Stimulated activated CD4-positive, alpha-beta T cell treated with anti-CD3 and anti-CD28 coated beads, TNF-alpha, amount 100 ng/mL, for 1 hour (primary cell): ENCODE data around the gene PLSCR1.
"Not testable (repeated sequence)": the region's sequence is repeated elsewhere in the genome, so short reads cannot be mapped to it uniquely, and the experiment has no call there.

Experiments used
- DNase-seq, 3 donors: peaks; one replicate each; pipeline ENCODE4 v3.0.0-alpha.2; 2020; ENCODE audit warnings: low read depth in 3 of 3, low spot score in 1 of 3

Gene PLSCR1

DNA sequence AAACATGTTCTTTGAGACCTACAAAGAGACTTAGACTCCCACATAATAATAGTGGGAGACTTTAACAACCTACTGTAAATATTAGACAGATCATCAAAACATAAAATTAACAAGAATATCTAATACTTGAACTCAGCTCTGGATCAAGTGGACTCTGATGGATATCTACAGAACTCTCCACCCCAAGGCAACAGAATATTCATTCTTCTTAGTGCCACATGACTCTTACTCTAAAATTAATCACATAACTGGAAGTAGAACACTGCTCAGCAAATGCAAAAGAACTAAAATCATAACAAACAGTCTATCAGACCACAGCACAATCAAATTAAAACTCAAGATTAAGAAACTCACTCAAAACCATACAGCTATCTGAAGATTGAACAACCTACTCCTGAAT lies 59.1 kb downstream of the PLSCR1 start:
- DNase-seq = no peak

DNA sequence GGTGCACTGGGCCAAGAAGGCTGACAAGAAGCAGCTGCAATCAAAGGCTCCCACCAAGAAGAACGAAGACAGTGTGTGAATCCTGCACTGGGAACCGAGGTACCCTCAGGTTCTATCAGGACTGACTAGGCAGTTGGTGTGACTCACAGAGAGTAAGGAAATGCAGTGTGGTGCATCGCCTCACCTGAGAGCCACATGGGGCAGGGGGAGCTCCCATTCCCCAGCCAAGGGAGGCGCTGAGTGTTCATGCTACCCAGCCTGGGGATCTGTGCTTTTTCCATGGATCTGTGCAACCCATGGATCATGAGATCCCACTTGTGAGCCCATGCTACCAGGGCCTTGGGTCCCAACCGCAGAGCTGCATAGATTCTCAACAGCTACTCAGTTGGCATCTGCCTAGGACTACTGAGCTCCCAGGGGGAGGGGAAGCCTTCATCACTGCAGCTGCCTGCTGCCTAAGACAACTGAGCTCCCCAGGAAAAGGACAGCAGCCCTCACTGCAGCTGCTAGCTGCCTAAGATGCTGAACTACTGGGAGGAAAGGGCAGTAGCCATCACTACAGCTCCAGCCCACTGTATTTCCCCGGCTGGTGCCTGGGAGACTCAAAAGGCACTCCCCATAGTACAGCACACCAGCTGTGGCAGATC lies 68.2 kb downstream of the PLSCR1 start:
- no peak for DNase-seq

DNA sequence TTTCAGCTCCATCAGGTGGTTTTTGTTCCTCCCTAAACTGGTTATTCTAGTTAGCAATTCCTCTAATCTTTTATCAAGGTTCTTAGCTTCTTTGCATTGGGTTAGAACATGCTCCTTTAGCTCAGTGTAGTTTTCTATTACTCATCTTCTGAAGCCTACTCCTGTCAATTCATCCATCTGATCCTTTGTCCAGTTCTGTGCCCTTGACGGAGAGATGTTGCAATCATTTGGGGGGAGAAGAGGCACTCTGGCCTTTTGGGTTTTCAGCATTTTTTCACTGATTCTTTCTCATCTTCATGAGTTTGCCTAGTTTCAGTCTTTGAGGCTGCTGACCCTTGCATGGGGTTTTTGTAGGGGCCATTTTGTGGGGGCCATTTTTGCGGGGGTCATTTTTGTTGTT lies 69.4 kb downstream of the PLSCR1 start:
- not testable (repeated sequence) for DNase-seq

DNA sequence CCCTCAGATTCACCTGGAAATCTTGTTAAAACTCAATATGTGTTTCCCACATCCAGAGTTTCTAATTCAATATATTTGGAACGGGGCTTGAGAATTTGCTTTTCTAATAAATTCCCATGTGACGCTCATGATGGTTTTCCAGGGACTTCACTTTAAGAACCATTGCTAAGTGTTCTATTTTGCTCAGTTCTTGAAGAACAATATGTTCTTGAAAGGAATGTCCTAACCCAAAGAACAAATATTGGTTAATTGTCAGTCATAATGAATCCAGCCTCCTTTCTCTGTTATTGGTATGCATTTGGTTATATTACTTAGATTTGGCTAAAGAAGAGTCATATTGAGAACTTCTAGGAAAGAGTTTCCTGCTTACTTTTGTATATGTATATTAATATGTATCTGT lies 70.7 kb downstream of the PLSCR1 start:
- DNase-seq = no peak

DNA sequence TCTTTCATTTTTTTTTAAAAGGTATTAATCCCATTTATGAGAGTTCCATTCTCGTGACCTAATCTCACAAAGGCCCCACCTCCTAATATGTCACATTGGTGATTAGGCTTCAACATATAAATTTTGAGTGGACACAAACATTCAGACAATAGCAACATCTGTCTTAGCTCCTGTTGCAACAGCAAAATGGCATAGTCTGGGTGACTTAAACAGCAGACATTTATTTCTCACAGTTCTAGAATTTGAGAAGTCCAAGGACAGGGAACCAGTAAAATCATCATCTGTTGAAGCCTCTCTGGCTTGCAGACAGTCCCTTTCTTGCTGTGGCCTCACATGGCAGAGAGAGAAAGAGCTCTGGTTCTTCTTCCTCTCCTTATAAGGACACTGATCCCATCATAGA lies 71.8 kb downstream of the PLSCR1 start:
- DNase-seq = no peak

DNA sequence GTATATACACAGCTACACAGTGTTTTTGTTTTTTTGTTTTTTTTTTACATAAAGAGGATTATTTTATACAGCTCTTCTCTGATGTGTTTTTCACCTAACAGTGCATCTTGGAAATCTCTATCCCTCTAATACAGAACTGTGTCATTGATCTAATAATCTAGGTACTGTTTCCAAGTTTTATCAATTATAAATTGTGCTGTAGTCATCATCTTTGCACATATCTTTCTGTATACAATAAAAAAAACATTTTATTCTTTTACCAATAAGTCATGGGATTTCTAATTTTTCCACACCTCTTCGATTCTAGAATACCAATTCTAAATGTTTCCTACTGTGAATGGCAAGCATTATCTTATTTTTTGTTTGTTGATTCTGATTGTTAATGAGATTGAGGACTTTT lies 73.4 kb downstream of the PLSCR1 start:
- no peak for DNase-seq

DNA sequence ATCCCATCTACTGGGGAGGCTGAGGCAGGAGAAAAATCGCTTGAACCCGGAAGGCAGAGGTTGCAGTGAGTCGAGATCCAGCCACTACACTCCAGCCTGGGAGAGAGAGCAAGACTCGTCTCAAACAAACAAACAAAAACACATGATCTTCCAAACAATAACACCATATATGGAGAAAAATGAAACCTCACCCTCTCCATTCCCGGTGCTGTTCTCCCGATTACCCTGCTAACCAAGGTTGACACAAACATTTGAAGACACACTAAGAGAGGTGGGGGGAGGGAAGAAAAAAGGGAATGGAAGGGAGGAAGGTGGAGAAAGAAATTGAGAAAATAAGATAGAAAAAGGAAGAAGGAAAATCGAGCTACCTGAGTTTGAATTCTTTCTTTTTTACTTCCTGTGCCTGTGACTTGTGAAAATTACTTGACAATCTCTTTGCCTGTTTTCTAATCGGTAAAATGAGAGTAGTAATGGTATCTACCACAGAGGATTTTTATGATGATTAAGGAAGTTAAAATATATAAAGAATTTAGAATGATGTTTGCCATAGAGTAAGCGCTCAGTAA lies 73.9 kb downstream of the PLSCR1 start:
- DNase-seq = no peak

DNA sequence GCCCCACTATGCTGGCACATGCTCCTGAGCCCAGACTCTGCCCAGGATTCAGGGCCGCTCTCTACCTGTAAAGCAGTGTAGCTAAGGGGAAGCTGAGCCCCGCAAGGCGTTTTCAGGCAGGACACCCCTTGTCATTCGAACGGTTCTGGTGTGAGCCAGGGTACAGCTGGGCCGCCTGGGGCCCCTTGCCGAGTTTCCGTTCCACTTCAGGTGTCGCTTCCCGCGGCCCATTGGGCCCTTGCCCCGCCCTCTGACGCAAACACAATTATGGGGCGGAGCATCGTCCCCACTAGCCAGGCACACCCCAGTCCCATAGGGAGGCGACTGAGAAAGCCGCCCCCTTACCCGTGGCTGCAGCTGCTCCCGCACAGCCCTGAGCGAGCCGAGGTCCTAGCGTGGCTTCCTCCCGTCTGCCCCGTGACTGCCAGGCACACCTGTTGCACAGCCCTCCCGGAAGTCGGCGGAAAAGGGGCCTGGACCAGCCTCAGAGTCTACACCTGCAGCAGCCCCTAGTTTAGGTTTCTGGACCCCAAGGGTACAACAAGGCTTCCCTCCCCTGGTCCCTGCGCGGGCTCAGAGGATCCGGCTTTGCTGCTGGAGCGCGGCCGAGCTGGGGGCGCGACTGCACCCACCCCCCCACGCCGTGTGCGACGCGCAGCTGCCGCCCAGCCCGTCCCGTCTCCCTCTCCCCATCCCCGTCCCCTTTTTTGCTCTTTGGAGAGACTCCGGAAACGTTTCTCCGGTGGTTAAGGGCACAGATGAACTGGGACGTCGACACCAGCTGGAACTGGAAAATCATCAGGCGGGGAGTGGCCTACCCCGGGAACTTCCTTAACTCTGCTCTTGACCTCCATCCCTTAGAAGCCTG lies 75.0 kb downstream of the PLSCR1 start, which contains the start of gene PLSCR2:
TSS of gene PLSCR2 (minus strand) at position 412 of the 868 bp plus-strand sequence. CDS start 9,657 bp downstream, outside the sequence.
- peak; percentile 10 to 55 (median 42) for DNase-seq

DNA sequence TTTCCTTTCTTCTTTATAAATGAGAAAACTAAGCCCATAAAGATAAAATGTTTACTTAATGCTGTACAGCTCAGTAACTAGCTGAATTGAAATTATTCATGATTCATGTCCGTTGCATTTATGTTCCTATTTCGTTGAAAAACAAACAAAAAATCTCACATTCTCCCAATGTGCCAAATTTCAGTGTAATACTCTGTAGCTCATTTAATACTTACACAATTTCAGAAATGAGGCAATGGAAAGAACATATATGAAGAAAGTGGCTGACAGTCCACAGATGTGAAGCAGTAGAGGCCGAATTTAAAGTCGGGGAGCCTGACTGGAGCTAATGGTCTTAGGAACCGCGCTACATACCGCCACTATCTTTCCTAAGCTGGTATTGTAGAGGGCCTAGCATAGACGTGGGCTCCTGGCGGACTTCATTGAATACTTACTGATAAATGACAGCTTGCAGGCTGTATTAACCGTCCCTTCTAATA lies 75.7 kb downstream of the PLSCR1 start:
- DNase-seq = no peak

DNA sequence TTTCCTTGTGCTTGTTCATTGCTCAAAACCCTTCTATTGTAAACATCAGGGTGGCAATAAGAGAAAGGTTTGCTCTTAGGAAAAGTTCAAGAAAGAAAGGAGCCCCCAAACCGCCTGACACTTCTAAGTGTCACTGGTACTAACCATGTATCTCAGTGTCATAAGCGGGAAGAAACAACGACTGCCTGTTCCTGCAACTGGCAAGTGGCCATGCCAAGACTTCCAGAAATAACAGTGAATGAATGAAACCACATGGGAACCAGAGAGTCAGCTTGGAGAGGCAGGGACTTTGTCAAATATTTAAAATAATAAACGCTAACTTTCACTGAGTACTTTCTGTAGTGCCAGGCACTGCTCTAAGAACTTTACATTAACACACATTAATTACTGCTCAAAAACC lies 76.2 kb downstream of the PLSCR1 start:
- DNase-seq = no peak

DNA sequence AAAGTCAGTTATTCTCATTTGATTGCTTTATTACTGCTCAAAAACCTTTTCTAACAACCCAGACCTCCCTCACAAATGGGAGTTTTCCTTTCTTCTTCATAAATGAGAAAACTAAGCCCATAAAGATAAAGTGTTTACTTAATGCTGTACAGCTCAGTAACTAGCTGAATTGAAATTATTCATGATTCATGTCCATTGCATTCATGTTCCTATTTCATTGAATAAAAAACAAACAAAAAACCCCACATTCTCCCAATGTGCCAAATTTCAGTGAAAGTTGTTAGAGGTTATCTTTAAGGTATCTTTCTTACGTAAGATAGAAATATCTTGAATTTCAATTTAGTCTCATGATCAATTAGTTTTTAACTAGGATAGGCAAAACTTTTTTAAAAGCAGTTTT lies 77.8 kb downstream of the PLSCR1 start:
- DNase-seq = no peak

DNA sequence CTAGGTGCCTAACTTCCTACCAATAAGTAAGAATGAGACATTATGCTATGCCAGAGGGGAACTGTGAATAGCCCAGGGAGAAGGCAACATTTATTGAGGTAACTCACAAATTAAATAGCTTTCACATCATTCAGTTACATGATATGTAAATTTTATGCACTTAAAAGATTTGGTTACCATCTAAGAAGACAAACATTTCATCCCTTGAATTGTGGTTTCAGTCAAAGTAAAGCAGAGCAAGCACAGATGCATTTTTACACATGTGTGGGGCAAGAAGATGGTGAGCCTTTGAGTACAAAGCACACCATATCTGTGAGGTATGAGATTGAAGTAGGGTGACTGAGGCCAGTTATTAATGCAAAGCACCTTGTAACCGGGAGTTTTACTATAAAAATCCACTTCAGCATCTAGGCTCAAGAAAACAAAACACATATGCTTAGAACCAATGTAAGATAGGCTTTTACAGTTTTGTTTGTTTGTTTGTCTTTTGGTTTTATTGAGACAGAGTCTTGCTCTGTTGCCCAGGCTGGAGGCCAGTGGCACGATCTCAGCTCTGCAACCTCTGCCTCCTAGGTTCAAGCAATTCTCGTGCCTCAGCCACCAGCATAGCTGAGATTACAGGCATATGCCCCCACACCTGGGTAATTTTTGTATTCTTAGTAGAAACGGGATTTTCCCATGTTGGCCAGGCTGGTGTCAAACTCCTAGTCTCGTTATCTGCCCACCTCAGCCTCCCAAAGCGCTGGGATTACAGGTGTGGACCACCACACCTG lies 78.5 kb downstream of the PLSCR1 start:
- no peak for DNase-seq
